Skin of body (tissue), 2 donors: Measurements from ENCODE around the gene ABCG5. TPM values are rescaled to one million over a fixed set of nuclear protein-coding genes. Genes with fewer than 3 reads are reported as not detected.

Experiments
- DNase-seq: peaks from one replicate; lab custom pipeline; 2025; lab: John Stamatoyannopoulos, UW
- total RNA-seq: library from RNA; depleted of rRNA; stranded (reverse); fragments of >200 nt; gene quantifications from one replicate; pipeline ENCODE4 v1.2.3, GENCODE V29; 2014

Gene ABCG5
- total RNA-seq, 1 donor from 2014 or later: not detected

GRCh38 chr2:43842866-43843226 lies 4.2 kb upstream of the ABCG5 start:
- DNase-seq: no peak

- DNase-seq: no peak
These were observed 3.6 kb upstream of the ABCG5 start for GRCh38 chr2:43841949-43842865.

- no peak for DNase-seq
These were observed 2.3 kb upstream of the ABCG5 start for GRCh38 chr2:43840965-43841364.

GRCh38 chr2:43839776-43840564 lies 1.3 kb upstream of the ABCG5 start:
- no peak for DNase-seq

- DNase-seq: no peak
These were observed 644 bp downstream of the ABCG5 start for GRCh38 chr2:43837831-43838559.

GRCh38 chr2:43837033-43837432 lies 1.6 kb downstream of the ABCG5 start:
- no peak for DNase-seq

GRCh38 chr2:43832457-43832856 lies 6.2 kb downstream of the ABCG5 start:
- no peak for DNase-seq

GRCh38 chr2:43831543-43832294 lies 6.9 kb downstream of the ABCG5 start:
- DNase-seq: no peak

- no peak for DNase-seq
These were observed 12.1 kb downstream of the ABCG5 start for GRCh38 chr2:43826305-43827250.

GRCh38 chr2:43825841-43826240 lies 12.8 kb downstream of the ABCG5 start:
- DNase-seq: no peak

GRCh38 chr2:43824951-43825493 lies 13.6 kb downstream of the ABCG5 start:
- DNase-seq: no peak

GRCh38 chr2:43824512-43824911 lies 14.1 kb downstream of the ABCG5 start:
- no peak for DNase-seq

- no peak for DNase-seq
These were observed 14.9 kb downstream of the ABCG5 start for GRCh38 chr2:43823751-43824150.

GRCh38 chr2:43822839-43823238 lies 15.8 kb downstream of the ABCG5 start:
- DNase-seq: no peak

- DNase-seq: no peak
These were observed 19.0 kb downstream of the ABCG5 start for GRCh38 chr2:43819491-43820163.

GRCh38 chr2:43818761-43819160 lies 19.9 kb downstream of the ABCG5 start:
- no peak for DNase-seq

GRCh38 chr2:43814711-43815110 lies 23.9 kb downstream of the ABCG5 start:
- DNase-seq: no peak

- no peak for DNase-seq
These were observed 25.7 kb downstream of the ABCG5 start for GRCh38 chr2:43812947-43813346.

- DNase-seq: no peak
These were observed 26.6 kb downstream of the ABCG5 start for GRCh38 chr2:43812006-43812405.
